Urothelium cell line (cell line): ENCODE data around the gene USP24.
"Not testable (repeated sequence)": the region's sequence is repeated elsewhere in the genome, so short reads cannot be mapped to it uniquely, and the experiment has no call there.

Experiments
- DNase-seq: peaks from one replicate; pipeline ENCODE4 v3.0.0; 2011; ENCODE audit warnings: low spot score, mixed read lengths
- FAIRE-seq: peaks from 2 replicates; lab custom pipeline; 2011; peaks lifted over from hg19 to GRCh38; lab: Jason Lieb, UNC

Gene USP24

GRCh38 chr1:55043011-55043410, 172.2 kb downstream of the USP24 start:
- no peak for DNase-seq
- FAIRE-seq, result no peak

GRCh38 chr1:55041613-55042012, 173.6 kb downstream of the USP24 start:
- FAIRE-seq, result no peak
- no peak for DNase-seq

GRCh38 chr1:55040933-55041494, 174.2 kb downstream of the USP24 start:
- no peak for DNase-seq
- FAIRE-seq, result no peak

DNA sequence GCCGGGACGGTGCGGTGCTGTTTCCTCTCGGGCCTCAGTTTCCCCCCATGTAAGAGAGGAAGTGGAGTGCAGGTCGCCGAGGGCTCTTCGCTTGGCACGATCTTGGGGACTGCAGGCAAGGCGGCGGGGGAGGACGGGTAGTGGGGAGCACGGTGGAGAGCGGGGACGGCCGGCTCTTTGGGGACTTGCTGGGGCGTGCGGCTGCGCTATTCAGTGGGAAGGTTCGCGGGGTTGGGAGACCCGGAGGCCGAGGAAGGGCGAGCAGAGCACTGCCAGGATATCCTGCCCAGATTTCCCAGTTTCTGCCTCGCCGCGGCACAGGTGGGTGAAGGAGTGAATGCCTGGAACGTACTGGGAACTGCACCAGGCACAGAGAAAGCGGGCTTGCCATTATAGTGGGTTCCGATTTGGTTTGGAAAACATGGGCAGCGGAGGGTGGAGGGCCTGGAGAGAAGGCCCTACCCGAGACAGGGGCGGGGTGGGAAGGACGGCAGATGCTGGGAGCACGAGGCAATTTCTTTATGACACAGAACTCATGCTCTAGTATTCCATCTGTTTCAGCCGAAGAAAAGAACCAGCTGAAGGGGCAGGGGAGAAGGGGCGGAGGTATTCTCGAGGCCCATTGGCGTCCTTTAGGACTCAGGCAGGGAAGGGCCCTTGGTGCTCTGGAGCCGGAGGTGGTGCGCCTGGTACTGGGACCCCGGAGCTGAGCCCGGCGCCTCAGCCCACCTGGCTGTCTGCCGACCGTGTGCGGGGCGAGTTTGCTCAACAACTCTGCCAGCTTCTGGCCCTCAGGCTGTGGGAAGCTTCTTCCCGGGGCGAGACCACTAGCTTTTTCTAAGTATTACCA, 174.9 kb downstream of the USP24 start:
- FAIRE-seq, result no peak

DNA sequence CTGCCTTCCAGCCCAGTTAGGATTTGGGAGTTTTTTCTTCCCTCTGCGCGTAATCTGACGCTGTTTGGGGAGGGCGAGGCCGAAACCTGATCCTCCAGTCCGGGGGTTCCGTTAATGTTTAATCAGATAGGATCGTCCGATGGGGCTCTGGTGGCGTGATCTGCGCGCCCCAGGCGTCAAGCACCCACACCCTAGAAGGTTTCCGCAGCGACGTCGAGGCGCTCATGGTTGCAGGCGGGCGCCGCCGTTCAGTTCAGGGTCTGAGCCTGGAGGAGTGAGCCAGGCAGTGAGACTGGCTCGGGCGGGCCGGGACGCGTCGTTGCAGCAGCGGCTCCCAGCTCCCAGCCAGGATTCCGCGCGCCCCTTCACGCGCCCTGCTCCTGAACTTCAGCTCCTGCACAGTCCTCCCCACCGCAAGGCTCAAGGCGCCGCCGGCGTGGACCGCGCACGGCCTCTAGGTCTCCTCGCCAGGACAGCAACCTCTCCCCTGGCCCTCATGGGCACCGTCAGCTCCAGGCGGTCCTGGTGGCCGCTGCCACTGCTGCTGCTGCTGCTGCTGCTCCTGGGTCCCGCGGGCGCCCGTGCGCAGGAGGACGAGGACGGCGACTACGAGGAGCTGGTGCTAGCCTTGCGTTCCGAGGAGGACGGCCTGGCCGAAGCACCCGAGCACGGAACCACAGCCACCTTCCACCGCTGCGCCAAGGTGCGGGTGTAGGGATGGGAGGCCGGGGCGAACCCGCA, 175.7 kb downstream of the USP24 start, which contains the start of gene PCSK9:
Gene PCSK9, plus strand, starts transcription at position 207 of the 741 bp plus-strand sequence. Its CDS starts 290 bp downstream, at position 497.
- FAIRE-seq, result no peak
- no peak for DNase-seq

More for the DNA sequence above, 174.9 kb downstream of the USP24 start:
- DNase-seq, result no peak

DNA sequence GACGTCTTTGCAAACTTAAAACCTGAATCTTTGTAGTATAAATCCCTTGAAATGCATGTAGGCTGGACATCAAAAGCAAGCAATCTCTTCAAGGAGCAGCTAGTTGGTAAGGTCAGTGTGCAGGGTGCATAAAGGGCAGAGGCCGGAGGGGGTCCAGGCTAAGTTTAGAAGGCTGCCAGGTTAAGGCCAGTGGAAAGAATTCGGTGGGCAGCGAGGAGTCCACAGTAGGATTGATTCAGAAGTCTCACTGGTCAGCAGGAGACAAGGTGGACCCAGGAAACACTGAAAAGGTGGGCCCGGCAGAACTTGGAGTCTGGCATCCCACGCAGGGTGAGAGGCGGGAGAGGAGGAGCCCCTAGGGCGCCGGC, 176.2 kb downstream of the USP24 start:
- DNase-seq (no peak), FAIRE-seq (no peak)

GRCh38 chr1:55038552-55038838, 176.7 kb downstream of the USP24 start:
- FAIRE-seq, result no peak
- DNase-seq, result no peak

- DNase-seq (no peak), FAIRE-seq (no peak)
These were observed 177.2 kb downstream of the USP24 start for GRCh38 chr1:55037733-55038551.

DNA sequence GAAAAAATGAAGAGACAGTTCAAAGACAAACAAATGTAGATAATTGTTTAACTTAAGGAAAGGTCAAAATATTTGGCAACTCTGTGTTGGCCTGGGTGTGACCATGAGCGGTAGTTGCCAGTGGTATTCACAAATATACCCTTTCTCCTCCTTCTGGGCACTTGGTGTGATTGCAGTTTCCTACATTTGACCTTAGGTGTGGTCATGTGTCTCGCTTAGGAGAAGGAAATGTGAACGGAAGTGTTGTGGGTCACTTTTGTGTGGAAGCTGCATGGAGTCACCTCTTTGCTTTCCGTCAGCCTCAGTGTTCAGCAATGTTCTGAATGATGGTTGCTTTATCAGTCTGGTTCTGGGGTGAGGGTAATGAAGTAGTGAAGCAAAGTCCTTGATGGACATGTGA, 179.3 kb downstream of the USP24 start:
- FAIRE-seq, result no peak
- peak; percentile 22 for DNase-seq

GRCh38 chr1:55034476-55035133, 180.6 kb downstream of the USP24 start:
- DNase-seq (no peak), FAIRE-seq (no peak)

GRCh38 chr1:55033265-55033614, 181.9 kb downstream of the USP24 start:
- DNase-seq (no peak), FAIRE-seq (no peak)

- not testable (repeated sequence) for FAIRE-seq, DNase-seq
These were observed 184.1 kb downstream of the USP24 start for GRCh38 chr1:55031098-55031497.

- not testable (repeated sequence) for DNase-seq, FAIRE-seq
These were observed 188.5 kb downstream of the USP24 start for GRCh38 chr1:55026682-55027081.

- not testable (repeated sequence) for DNase-seq, FAIRE-seq
These were observed 191.0 kb downstream of the USP24 start for GRCh38 chr1:55024163-55024562.

DNA sequence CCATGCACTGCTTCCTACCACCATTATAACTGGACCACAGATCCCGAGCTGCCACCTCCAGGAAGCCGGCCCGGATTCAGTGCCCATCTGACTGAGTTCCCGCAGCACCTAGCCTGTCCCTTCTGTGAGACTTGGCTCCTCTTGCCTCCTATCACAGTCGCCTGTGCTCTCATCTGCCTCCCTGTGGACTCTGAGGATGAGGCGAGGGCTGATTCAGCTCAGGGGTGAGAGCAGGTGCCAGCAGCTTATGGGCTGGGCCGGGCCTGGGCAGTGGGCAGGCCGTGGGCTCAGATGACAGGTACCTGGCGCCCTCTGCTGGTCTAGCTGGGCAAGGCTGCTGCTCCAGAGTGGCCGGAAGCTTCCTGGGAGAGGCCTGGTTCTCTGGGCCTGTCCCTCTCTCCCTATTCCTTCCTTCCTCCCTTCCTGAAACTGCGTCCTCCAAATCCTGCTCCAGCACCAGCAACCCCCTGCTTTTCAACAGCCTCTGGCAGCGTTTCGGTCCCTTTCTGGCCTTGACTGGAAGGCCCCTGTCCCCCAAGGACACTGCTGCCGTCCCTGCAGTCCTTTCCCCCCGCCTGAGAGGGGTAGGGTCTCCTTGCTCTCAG, 193.1 kb downstream of the USP24 start:
- FAIRE-seq (peak; percentile 97), DNase-seq (peak; percentile 96)

GRCh38 chr1:55018395-55018794, 196.8 kb downstream of the USP24 start:
- no peak for FAIRE-seq
- no peak for DNase-seq
